NCI-H2171 treated with DMSO at 0.1 percent for 48 hours (cell line): ENCODE measurements around the gene F2.
"Not testable (repeated sequence)": the region's sequence is repeated elsewhere in the genome, so short reads cannot be mapped to it uniquely, and the experiment has no call there.

Experiments
- DNase-seq: peaks from one replicate; lab custom pipeline; 2025; lab: John Stamatoyannopoulos, UW

Gene F2

GRCh38 chr11:46686886-46687795, 31.9 kb upstream of the F2 start:
- no peak for DNase-seq

DNA sequence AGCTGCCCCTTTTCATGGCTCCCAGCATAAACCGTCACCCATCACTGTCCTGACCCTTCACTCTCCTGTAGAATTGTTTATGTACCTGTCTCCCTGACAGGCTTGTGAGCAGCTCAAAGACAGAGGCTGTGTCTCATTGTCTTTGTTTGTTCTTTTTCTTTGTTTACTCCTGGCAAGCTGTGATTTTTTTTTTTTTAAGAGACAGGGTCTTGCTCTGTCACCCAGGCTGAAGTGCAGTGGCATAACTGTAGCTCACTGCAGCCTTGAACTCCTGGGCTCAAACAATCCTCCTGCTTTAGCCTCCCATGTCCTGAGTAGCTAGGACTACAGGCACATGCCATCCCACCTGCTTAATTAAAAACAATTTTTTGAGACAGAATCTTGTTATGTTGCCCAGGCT, 28.3 kb upstream of the F2 start:
- no peak for DNase-seq

DNA sequence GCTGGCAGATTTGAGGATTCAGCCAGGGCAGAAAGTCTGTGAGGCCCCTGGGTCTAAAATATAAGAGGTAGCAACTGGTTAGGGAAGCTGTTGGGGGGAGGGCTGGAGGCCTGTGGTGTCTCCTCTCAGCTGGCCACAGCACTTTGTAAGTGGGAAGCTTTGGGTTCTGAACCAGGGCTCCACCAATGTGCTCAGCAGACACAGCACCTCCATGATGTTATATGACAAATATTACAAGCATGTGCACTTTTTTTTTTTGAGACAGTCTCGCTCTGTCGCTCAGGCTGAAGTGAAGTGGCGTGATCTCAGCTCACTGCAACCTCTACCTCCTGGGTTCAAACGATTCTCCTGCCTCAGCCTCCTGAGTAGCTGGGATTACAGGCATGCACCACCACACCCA, 26.6 kb upstream of the F2 start:
- no peak for DNase-seq

DNA sequence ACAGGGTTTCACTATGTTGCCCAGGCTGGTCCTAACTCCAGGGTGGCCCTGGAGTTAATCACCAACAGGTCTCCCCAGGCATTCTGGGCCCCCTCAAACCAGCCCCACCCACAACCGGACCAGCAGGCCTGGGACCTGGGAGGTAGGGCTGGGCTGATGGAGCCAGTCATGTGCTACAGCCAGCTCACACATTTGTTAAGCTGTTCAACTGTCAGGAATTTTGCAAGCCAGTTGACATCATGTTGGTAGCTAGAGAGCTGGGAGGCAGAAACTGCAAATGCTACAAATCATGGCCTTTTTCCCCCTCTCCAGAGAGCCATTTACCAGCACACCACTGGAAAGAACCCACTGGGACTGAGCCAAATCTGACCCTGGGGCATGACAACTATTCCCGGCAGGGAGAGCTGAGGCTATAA, 25.4 kb upstream of the F2 start:
- DNase-seq = no peak

DNA sequence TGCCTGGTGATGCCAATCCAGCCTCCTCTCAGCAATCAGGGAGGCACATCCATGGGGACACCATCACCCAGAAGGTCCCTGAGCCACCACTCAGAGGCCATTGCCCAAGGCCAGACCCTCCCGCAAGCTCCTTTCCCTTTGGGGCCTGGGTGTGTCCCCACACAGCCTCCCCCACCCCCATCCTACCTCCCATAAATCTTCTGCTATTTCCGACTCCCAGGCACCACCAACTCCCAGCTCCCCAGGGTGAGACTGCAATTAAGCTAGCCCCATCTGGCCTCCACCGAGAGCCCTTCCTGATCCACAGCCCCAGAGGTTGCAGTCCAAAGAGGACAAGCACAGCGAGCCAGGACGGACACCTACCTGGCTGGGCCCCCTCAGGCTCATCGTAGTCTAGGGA, 24.9 kb upstream of the F2 start:
- DNase-seq = no peak

- no peak for DNase-seq
Observed at GRCh38 chr11:46694607-46695006, 24.4 kb upstream of the F2 start.

DNA sequence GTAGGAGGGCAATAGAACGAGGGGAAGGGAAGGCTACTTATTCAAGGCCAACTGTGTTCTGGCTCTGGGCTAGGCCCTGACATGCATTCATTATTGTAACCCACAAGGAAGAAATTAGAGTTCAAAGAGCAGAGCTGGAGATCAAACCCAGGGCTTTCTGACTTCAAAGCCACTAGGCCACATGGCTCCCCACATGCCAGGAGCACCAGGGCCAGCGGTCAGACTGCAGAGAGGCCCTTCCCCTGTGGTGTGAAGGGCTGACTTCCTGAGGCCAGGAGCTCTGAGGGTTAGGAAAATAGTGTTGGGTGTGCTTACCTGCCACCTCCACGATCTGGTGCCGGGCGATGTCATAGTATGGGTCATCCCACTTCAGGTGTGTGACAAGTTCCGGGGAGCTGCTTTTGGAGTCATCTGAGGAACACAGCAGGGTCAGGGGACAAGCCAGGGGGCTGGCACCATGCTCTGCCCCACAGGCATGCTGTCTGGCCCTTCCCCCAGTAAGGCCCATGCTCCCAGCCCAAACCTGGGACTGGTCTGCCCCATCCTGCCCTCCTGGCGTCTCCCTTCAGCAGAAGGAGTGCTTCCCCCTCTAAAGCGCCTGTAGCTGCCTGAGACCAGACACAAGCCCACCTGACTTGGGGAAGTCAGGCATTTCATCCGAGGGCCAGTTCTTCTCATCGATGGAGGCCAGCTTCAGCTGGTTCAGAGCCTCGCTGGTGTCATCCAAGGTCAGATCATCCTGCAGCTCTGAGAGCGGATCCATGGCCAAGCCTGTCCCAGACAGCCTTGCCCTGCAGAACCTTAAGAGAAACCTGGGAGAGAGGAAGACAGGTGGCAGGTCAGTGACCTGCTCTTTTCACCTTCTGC, 23.4 kb upstream of the F2 start:
- no peak for DNase-seq

GRCh38 chr11:46696212-46696558, 22.8 kb upstream of the F2 start:
- DNase-seq = no peak

DNA sequence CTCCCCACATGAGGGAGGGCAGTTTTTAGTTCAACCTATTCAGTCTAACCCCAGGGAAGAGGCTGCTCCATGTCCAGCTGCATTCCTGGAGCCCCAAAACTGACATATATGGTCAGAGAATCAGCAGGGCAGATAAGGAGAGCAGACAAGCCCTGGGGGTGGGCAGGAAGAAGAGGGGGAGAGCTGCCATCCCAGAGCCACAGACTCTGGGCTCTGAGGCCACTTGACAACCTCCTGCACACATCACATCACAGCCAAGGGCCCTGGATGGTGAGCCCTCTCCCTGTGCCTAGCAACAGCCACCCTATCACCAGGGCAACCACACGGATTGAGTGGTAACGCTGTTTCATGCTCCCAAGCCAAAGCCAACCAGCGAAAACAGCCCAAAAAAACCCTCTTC, 21.7 kb upstream of the F2 start:
- DNase-seq = no peak

DNA sequence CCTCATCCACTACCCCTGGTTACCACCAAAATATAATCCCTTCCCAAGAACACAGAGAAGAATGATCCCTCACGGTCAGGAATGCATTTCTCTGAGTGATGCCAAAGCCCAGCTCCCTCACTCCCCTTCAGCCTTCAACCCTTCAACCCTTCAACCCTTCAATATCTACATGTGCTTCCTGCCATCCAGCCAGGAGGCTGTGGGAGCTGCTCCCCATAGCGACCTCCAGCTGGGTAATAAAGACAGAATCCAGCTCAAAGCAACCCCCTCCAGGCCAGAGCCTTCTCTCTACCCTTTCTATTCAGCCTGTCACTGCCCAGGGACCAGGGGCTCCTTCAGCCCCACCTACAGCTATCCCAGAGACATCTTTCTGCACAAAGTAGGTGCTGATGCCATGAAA, 21.3 kb upstream of the F2 start:
- no peak for DNase-seq

DNA sequence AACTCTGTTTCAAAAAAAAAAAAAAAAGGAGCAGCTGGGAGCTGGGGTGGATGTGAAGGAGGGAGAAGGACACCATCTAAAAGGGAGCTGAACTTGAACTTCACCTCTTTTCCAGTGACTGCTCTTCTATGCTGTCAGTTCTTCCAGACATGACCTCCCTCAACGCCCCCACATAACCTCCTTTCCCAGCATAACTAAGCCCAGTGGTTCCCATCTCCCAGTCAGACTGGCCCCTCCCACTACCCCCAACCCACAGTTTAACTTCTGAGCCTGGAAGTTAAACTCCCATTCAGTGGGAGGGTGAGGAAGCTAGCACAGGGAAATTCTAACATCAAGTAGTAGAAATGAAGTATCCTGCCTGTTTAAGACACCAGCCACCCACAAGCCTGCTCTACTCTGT, 20.4 kb upstream of the F2 start:
- DNase-seq = no peak

DNA sequence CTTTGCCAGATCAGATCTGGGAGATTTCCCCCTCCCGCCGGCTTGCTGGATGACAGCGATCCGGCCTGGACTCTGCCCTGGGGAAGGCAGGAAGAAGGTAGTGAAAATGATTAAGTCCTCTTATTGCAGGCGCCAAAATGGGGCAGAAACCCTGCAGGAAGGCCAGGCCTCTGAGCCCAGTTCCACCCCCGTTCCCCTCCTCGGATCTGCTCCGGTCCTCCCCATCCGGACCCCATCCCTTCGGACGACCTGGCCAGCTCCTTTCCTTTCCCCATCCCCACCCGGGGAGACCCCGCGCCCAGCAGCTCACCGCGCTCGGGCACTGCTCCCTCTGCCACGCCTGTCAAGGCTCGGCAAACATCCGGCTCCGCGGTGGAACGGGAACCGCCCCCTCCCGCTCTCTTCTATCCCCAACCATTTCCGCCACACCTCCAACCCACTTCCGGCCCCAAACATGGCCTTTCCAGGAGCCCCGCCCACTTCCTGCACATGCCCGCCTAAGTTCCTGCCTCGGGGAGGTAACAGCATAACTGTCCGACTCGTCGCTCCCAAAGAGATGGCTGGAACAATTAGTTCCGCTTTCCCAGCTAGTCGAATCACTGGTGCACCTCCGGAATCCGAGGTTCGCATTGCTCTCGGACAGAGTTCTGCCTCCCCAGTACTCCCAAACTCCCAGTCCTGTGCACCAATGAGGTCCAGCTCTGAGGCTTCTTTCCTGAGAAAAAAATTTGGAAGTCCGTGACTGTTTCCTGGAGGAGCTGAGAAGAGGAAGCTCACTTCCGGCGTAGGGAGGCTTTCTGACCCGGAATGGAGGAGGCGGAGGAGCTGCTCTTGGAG, 18.6 kb upstream of the F2 start, which contains the start of the genes ARHGAP1 and ZNF408:
Gene ARHGAP1 (minus strand): TSS at position 379 of the 837 bp plus-strand sequence. CDS start 4,512 bp downstream, outside the sequence.
Gene ZNF408 (plus strand): TSS at position 791 of the 837 bp plus-strand sequence. CDS start 17 bp downstream, at position 808.
- peak; percentile 98 for DNase-seq

DNA sequence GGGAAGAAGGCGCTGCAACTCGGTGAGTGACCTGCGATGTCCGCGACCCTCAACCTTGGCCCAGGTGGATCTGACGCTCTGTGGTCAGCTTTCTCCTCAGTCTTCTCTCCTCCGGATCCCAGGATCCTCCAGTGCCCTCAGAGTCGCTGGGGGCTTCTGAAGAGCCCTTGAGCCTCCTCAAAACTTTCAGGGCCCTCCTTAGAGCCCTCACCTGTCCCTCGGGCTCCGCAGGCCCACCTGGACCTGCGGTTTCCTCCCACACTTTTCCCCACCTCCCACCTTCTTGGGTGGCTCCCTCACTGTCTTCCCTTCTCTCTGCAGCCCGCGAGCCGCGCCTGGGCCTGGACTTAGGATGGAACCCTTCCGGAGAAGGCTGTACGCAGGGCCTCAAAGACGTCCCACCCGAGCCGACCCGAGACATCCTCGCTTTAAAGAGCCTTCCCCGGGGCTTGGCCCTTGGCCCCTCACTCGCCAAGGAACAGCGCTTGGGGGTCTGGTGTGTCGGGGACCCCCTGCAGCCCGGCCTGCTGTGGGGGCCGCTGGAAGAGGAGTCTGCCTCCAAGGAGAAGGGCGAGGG, 17.8 kb upstream of the F2 start:
- no peak for DNase-seq

DNA sequence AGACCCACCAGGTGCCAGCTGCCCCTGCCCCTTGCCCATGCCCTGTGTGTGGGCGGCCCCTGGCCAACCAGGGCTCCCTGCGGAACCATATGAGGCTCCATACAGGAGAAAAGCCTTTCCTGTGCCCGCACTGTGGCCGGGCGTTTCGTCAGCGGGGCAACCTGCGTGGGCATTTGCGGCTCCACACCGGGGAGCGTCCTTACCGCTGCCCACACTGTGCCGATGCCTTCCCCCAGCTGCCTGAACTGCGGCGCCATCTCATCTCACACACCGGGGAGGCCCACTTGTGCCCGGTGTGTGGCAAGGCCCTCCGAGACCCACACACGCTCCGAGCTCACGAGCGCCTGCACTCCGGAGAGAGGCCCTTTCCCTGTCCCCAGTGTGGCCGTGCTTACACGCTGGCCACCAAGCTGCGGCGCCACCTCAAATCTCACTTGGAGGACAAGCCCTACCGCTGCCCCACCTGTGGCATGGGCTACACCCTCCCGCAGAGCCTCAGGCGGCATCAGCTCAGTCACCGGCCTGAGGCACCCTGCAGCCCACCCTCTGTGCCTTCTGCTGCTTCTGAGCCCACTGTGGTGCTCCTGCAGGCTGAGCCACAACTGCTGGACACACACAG, 13.8 kb upstream of the F2 start:
- no peak for DNase-seq

GRCh38 chr11:46706886-46707285, 12.1 kb upstream of the F2 start:
- DNase-seq = no peak

GRCh38 chr11:46709351-46709750, 9.7 kb upstream of the F2 start:
- not testable (repeated sequence) for DNase-seq

GRCh38 chr11:46710821-46711269, 8.2 kb upstream of the F2 start:
- no peak for DNase-seq

DNA sequence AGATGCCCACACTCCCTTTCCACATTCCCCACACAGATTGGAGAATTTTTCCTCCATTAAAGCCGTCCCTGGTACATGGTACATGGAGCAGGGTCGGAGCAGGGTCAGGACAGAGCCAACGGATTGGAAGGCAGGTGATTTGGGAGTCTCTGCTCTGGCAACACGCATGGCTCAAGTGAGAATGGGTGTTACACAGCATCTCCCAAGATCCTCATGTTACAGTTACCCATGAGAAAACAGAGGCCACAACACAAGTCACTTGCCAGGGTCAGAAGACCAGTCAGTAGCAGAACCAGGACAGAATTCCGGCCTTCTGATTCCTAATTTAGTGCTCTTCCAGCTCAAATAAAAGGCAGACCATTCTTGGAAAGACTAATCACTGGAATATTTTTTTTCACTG, 7.7 kb upstream of the F2 start:
- no peak for DNase-seq

DNA sequence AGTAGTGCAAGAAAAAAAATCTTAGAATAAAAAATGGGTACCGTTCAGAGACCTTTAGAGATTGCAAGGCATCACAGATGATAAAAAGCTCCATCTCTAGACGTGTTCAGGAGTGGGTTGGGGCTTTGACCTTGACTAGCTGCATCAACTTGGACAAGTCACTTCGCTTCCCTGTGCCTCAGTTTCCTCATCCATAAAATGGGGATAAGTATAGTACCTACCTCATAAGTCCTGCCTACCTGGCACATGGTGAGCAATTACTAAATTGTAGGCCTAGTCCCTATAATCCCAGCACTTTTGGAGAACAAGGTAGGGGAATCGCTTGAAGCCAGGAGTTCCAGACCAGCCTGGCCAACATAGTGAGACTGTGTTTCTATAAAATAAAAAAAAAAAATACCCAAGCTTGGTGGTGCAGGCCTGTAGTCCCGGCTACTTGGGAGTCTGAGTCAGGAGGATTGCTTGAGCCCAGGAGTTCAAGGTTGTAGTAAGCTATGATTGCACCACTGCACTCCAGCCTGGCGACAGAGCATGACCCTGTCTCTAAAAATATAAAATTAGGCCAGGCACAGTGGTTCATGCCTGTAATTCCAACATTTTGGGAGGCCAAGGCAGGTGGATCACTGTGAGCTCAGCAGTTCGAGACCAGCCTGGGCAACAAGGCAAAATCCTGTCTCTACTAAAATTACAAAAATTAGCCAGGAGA, 6.0 kb upstream of the F2 start:
- DNase-seq = no peak

DNA sequence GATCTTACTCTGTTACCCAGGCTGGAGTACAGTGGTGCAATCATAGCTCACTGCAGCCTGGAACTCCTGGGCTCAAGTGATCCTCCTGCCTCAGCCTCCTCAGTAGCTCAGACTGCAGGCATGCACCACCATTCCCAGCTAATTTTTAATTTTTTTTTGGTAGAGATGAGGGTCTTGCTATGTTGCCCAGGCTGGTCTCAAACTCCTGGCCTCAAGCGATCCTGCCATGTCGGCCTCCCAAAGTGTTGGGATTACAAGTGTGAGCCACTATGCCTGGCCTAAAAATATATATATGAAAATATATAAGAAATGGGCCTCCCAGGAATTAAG, 1.2 kb upstream of the F2 start:
- DNase-seq = not testable (repeated sequence)
